ENCODE measurements around the gene ITCH. TPM values are rescaled to one million over a fixed set of nuclear protein-coding genes. Genes with fewer than 3 reads are reported as not detected.
A peak's percentile ranks its signal among the peaks of the same experiment; 100 is the strongest.
"Not testable (repeated sequence)": the region's sequence is repeated elsewhere in the genome, so short reads cannot be mapped to it uniquely, and the experiment has no call there.

The ITCH gene
- polyA plus RNA-seq, 3 donors: 40.9 to 54.4 (median 48.7) TPM

GRCh38 chr20:34373445-34373844 lies 10.4 kb downstream of the ITCH start:
- no peak for DNase-seq

- no peak for DNase-seq
Measured at GRCh38 chr20:34374209-34374760, 11.2 kb downstream of the ITCH start.

DNA sequence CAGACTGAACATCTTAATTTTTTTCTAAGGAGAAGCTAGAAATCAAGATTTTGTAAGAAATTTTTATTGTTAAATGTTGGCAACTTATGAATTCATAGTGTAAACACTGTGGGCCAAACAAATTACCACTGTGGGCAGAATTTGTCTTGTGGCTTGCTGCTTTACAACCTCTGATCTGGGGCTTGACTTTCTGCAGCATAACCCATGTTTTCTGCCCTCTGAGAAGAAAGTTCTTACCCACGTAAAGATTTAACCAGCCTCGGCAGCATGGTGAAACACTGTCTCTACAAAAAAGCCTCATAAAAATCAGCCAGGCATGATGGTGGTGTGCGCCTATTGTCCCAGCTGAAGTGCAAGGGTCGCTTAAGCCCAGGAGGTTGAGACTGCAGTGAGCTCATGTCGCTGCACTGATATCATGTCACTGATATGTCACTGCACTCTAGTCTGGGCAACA lies 12.9 kb downstream of the ITCH start:
- peak; percentile 80 for DNase-seq

DNA sequence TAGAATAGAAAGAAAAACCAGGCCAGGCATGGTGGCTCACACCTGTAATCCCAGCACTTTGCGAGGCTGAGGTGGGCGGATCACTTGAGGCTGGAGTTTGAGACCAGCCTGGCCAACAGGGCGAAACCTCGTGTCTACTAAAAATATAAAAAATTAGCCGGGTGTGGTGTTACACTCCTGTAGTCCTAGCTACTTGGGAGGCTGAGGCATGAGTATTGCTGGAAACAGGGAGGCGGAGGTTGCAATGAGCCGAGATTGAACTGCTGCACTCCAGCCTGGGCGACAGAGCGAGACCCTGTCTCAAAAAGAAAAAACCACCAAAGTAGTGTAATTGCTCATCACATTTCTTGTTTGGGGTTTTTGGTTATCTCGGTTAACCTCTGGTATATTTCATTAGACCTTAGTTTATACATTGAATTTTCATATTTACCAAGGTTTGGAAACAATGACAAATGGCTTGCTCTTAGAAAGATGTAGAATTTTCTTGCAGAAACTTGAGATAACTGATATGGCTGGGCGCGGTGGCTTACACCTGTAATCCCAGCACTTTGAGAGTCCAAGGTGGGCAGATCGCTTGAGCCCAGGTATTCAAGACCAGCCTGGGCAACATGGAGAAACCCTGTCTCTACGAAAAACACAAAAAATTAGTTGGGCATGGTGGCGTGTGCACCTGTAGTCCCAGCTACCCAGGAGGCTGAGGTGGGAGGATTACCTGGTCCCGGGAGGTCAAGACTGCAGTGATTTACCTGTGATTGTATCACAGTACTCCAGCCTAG lies 14.2 kb downstream of the ITCH start:
- DNase-seq: no peak

- DNase-seq: no peak
Measured at GRCh38 chr20:34382174-34382573, 19.1 kb downstream of the ITCH start.

DNA sequence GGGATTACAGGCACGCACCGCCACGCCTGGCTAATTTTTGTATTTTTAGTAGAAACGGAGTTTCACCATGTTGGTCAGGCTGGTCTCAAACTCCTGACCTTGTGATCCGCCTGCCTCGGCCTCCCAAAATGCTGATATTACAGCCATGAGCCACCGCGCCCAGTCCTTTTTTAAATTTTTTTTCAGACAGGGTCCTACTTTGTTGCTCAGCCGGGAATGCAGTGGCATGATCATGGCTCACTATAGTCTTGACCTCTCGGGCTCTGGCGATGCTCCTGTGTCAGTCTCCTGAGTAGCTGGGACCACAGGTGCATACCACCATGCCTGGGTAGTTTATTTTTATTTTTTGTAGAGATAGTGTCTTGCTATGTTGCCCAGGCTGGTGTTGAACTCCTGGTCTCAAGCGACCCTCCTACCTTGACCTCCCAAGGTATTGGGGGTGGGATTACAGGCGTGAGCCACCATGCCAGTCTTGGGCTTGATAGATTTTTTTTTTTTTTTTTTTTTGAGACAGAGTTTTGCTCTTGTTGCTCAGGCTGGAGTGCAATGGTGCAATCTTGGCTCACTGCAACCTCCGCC lies 19.9 kb downstream of the ITCH start:
- DNase-seq: not testable (repeated sequence)

GRCh38 chr20:34385464-34385863 lies 22.4 kb downstream of the ITCH start:
- no peak for DNase-seq

DNA sequence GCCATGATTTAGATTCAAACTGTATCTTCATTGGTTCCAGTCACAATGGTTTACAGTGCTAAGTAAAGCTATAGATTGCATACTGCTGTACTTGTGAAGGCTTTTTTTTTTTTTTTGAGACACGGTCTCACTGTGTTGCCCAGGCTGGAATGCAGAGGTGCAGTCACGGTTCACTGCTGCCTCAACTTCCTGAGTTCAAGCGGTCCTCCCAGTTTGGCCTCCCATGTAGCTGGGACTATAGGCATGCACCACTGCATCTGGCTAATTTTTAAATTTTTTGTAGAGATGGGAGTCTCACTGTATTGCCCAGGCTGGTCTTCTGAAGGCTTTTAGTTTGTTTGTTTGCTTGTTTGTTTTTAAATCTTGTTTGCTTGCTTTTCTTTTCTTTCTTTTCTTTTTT lies 24.9 kb downstream of the ITCH start:
- DNase-seq: peak; percentile 20

- DNase-seq: no peak
Measured at GRCh38 chr20:34388678-34389077, 25.6 kb downstream of the ITCH start.

DNA sequence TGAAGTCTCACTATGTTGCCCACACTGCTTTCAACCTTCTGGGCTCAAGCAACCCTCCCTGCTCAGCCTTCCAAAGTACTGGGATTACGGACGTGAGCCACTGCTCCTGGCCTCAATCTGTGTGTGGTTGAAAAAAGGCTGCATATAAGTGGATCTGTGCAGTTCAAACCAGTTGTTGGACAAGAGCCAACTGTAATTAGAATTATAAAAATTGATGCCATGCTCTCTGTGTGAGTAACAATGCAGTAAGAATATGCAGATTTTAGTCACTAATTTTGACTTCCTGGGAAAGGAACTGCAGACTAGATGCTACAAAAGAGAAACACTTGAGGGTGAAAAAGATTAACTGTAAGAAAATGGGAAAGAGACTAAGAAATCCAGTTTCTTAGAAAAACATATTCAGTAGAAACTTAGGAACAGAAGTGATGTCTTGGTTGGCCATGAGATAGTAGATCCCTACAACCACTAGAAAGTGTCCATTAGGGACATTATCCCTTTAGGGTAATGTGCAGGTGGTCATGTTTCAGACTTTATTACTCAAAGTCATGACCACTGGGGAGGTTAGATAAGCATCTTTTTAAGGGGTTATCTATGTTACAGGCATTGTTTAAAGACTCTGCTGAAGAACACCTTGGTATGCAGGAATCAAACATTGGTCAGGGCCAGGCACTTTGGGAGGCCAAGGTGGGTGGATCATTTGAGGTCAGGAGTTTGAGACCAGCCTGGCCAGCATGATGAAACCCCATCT lies 26.3 kb downstream of the ITCH start:
- DNase-seq: no peak

DNA sequence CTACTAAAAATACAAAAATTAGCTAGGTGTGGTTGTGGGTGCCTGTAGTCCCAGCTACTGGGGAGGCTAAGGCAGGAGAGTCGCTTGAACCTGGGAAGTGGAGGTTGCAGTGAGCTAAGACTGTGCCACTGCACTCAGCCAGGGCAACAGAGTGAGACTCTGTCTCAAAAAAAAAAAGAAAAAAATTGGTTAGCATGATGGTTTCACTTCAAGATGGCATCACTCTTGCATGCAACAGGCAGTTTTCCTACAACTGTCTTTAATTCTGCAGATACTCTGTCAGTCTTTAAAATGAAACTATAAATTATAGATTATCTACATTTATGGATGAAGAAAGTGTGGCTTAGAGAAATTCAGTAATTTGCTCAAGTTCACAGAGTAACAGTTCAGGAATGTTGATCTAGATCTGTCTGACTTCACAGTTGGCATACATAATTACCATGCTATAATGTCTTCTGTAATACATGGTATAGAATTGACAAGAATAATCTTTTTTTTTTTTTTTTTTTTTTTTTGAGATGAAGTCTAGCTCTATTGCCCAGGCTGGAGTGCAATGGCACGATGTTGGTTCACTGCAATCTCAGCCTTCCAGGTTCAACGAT lies 27.0 kb downstream of the ITCH start:
- DNase-seq: no peak

GRCh38 chr20:34396408-34396807 lies 33.3 kb downstream of the ITCH start:
- no peak for DNase-seq

GRCh38 chr20:34397096-34397495 lies 34.0 kb downstream of the ITCH start:
- DNase-seq: no peak

DNA sequence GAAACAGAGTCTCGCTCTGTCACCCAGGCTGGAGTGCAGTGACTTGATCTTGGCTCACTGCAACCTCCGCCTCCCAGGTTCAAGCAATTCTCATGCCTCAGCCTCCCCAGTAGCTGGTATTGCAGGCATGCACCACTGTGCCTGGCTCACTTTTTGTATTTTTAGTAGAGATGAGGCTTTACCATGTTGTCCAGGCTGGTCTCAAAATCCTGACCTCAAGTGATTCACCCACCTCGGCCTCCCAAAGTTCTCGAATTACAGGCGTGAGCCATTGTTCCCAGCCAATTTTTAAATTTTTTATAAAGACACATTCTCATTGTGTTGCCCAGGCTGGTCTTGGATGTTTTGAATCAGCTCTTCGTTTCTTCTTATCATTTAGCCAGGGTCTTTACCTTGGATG lies 37.7 kb downstream of the ITCH start:
- DNase-seq: not testable (repeated sequence)

- no peak for DNase-seq
Measured at GRCh38 chr20:34401741-34402455, 38.8 kb downstream of the ITCH start.

GRCh38 chr20:34402461-34402860 lies 39.4 kb downstream of the ITCH start:
- no peak for DNase-seq

DNA sequence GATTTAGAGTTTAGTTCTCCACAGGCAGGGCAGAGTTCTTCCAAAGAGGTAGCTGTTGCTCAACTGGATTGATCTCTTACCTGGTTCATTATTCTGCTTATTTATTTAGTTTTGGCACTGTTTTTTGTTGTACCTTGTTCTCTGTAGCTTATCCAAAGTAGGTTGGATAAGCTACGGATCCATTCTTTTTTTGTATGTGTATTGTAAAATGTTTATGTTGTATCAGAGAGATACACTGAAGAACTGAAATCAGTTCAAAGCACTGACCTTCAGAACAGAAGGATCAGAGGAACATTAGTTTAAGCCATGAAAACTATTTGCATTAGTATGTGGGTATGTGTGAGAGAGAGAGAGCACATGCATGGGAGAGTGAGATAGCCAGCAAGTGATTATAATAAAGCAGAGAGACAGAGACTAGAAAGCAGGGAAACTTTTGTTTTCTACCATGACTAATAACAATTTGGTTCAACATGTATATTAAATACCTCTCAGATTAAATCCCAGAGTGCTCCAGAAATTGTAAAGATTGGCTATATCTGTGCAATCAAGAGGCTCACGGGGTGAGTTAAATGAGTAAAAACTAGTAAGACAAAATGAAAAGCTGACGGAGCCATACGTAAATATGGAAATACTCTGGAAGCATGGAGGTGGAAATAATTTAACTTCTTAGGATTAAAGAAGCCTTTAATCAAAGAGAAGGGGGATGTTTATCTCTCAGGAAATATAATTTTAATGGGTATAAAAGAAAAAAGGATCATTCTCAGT lies 40.2 kb downstream of the ITCH start:
- no peak for DNase-seq

DNA sequence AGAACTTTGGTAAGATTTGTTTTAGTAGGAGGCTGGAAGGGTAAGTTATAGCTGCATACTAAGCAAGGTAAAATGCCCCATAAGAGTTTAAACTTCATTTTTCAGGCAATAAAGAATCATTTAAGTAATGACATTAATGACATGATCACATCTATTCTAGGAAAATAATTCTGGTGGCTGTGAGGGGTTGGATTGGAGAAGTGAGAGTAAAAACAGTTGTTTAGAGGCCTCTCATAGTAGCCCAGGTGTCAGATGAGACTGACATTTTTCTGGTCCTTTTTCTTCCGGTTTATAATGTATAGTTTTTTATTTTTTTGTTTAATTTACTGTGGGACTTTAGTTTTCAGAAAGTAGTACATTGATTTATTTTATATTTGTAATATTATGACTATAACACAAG lies 40.8 kb downstream of the ITCH start:
- no peak for DNase-seq

- no peak for DNase-seq
Measured at GRCh38 chr20:34404803-34405202, 41.7 kb downstream of the ITCH start.

DNA sequence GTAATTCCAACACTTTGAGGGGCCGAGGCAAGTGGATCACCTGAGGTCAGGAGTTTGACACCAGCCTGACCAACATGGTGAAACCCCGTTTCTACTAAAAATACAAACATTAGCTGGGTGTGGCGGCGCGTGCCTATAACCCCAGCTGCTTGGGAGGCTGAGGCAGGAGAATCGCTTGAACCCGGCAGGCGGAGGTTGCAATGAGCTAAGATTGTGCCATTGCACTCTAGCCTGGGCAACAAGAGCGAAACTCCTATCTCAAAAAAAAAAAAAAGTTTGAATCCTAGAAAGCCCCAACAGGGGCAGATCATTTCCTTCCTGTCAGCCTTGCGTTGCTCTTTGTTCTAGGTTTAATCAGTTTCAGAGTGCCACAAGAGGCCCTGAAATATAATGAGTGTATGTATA lies 42.2 kb downstream of the ITCH start:
- not testable (repeated sequence) for DNase-seq

DNA sequence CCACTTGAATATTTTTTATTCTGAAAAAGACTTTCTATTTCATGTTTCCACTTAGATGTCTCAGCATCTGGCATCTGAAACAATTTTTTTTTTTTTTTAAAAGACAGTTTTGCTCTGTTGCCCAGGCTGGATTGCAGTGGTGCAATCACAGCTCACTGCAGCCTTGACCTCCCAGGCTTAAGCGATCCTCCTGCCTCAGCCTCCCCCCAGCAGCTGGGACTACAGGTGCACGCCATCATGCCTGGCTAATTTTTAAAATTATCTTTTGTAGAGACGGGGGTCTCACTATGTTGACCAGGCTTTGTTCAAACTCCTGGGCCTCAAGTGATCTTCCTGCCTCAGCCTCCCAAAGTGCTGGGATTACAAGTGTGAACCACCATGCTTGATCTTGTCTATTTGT lies 42.9 kb downstream of the ITCH start:
- not testable (repeated sequence) for DNase-seq
